Esophagus squamous epithelium (tissue), 5 donors: Measurements from ENCODE around the gene GLIPR2. TPM values are rescaled to one million over a fixed set of nuclear protein-coding genes. Genes with fewer than 3 reads are reported as not detected.

ENCODE experiments used
- DNase-seq: peaks from one replicate; lab custom pipeline; 2025; lab: John Stamatoyannopoulos, UW
- H3K27ac ChIP-seq, 4 donors: fragments of 200-600 bp; sonication (generic); one replicate each; pipeline ENCODE4 v1.5.1; 2016 to 2019; ENCODE audit warnings: mild to moderate bottlenecking in 1 of 4
- H3K27me3 ChIP-seq, 4 donors: fragments of 200-600 bp; sonication (generic); 1 replicate in 3 of 4; 2 replicates in 1 of 4; pipeline versions ENCODE4 v1.5.1 to v1.6.0; 2017 to 2021; ENCODE audit warnings: antibody characterized with exemption in 1 of 4
- H3K36me3 ChIP-seq, 3 donors: fragments of 200-600 bp; sonication (generic); one replicate each; pipeline ENCODE4 v1.5.1; 2016 to 2019
- H3K4me1 ChIP-seq, 3 donors: fragments of 200-600 bp; sonication (generic); one replicate each; pipeline ENCODE4 v1.5.1; 2017 to 2019
- H3K4me3 ChIP-seq, 4 donors: fragments of 200-600 bp; sonication (generic); 1 replicate in 3 of 4; 2 replicates in 1 of 4; pipeline ENCODE4 v1.5.1; 2016 to 2019; ENCODE audit warnings: mild to moderate bottlenecking in 2 of 4, moderate library complexity in 1 of 4
- H3K9me3 ChIP-seq, 3 donors: fragments of 200-600 bp; sonication (generic); one replicate each; pipeline ENCODE4 v1.5.1; 2016 to 2019
- POLR2A ChIP-seq, 4 donors: fragments of 450-650 bp; IDR thresholded peaks; one replicate each; pipeline ENCODE4 v1.6.1; 2017; ENCODE audit warnings: antibody characterized with exemption in 4 of 4, mild to moderate bottlenecking in 4 of 4, moderate library complexity in 3 of 4
- WGBS, 2 donors: methylation state at CpG; one replicate each; pipeline ENCODE4 v1.1.5; 2018; 5-methylcytosine and 5-hydroxymethylcytosine counted together
- intact Hi-C: fragments of 100-400 bp; cut with DNase I; formaldehyde crosslinking; loops from one replicate; pipeline ENCODE4 v1.15.0; 2022
- total RNA-seq, 4 donors: library from RNA; depleted of rRNA; stranded (reverse); fragments of >200 nt; gene quantifications; one replicate each; pipeline ENCODE4 v1.1.0, GENCODE V29; 2016
- TF ChIP-seq, protein P1 (sequence below), 6 experiments: fragments of 450-650 bp in 4 of 6; fragments of 200-600 bp in 2 of 6; sonication (generic) in 2 of 6; IDR thresholded peaks; one replicate each; pipeline ENCODE4 v1.5.1; 2016 to 2019; ENCODE audit warnings: antibody characterized with exemption in 6 of 6, mild to moderate bottlenecking in 4 of 6, moderate library complexity in 4 of 6
- donor health status: DM: yes; HTN: yes; CAD: no.

The GLIPR2 gene
- total RNA-seq, 4 donors from 2014 or later = 0.61 to 13.4 (median 6.0) TPM

DNA sequence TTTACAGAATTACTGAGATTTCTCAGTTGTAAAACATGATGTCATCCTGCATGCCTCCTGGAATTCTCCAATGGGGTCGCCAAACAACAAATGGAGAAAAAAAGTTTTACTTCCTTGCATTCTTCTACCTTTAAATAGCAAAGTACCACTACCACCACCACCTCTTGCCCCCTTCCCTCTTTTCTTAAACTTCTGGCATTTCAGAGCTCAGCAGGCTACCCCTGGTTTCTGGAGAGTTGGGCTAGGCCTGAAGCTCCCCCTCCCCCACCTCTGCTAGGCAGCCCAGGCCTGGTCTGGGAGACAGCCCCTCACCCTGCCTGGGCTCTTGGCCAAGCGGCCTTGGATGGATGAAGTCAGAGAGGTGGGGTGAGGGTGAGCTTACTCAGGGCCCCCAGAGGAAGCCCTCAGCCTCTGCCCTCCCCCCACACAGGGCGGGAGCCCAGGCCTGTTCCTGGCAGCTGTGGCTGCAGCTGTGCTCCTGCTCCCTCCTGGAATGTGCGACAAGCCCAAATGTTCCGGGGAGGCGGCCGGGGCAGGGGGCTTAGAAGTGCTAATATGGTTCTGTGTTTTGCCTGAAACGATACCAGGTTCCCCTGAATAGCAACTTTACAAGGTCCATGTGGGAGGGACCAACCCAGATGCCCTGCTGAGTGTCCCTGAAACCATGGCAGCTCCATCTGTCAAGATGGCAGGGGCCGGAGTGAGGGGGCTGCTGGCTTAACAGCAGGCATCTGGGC lies 26.7 kb downstream of the GLIPR2 start:
- Histone ChIP-seq H3K36me3 (no peaks in the 10 kb centered on the region), H3K9me3 (no peaks in the 10 kb centered on the region), H3K27me3 (peaks cover 0 to 11% (median 0%) of the 10 kb centered on the region in 4 donors), H3K4me3 (no peak overlapping the region), H3K4me1 (peaks cover 12 to 66% (median 28%) of the 10 kb centered on the region in 3 donors), H3K27ac (peak overlapping the region; percentile 39 to 88 (median 77))
- 31 to 50% methylated on average over 4 to 6 of the region's 9 CpGs for WGBS, 2 donors
- no peak for DNase-seq
- intact Hi-C loops = no loop called here
- no peak for TF ChIP-seq POLR2A (IDR thresholded peaks at IDR 0.05)
- TF ChIP-seq, protein P1, sequence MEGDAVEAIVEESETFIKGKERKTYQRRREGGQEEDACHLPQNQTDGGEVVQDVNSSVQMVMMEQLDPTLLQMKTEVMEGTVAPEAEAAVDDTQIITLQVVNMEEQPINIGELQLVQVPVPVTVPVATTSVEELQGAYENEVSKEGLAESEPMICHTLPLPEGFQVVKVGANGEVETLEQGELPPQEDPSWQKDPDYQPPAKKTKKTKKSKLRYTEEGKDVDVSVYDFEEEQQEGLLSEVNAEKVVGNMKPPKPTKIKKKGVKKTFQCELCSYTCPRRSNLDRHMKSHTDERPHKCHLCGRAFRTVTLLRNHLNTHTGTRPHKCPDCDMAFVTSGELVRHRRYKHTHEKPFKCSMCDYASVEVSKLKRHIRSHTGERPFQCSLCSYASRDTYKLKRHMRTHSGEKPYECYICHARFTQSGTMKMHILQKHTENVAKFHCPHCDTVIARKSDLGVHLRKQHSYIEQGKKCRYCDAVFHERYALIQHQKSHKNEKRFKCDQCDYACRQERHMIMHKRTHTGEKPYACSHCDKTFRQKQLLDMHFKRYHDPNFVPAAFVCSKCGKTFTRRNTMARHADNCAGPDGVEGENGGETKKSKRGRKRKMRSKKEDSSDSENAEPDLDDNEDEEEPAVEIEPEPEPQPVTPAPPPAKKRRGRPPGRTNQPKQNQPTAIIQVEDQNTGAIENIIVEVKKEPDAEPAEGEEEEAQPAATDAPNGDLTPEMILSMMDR (IDR thresholded peaks at IDR 0.05) = no peak

DNA sequence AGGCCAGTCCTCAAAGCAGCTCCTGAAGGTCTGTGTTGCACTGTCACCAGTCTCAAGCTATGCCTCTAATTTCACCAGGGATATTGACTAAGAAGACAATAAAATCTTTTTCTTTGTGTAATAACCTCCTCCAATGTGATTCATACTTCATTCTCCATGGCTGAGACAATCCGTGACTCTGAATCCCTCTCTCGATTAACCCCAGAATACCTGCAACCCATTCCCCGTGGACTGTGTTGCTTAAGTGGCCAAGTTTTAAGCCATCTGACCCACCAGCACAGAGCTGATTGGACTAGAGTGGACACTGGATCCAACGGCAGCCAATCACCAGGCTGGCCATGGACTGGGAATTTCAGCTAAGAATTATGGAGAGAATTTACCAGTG lies 27.2 kb downstream of the GLIPR2 start:
- TF ChIP-seq POLR2A (IDR thresholded peaks at IDR 0.05) = no peak
- TF ChIP-seq, protein P1 (IDR thresholded peaks at IDR 0.05) = no peak
- no peaks in the 10 kb centered on the region for H3K36me3 ChIP-seq
- intact Hi-C loops = no loop called here
- WGBS, 2 donors = 45 to 56% methylated on average over 3 to 4 of the region's 4 CpGs
- H3K4me3 ChIP-seq = no peak overlapping the region
- DNase-seq = no peak
- peak overlapping the region; percentile 39 to 88 (median 77) for H3K27ac ChIP-seq
- H3K4me1 ChIP-seq = peaks cover 9 to 61% (median 28%) of the 10 kb centered on the region in 3 donors
- H3K27me3 ChIP-seq = peaks cover 0 to 11% (median 0%) of the 10 kb centered on the region in 4 donors
- H3K9me3 ChIP-seq = no peaks in the 10 kb centered on the region

DNA sequence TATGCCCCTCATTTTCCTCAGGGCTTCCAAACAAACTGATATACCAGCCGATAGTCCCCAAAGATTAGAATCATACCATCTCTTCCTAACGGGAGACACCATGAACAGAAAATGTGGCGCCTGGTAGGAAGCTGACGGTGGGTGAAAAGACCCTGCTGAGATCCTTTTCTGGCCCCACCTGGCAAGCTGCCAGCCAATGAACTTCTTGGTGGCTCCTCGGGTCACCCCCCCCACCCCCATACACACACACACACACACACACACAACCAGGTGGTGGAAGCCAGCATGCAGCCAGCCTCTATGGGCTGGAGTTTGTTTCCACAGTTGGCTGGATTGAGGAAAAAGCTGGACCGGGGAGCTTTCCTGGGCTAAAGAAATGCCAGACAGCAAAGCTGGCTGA lies 27.8 kb downstream of the GLIPR2 start:
- peak overlapping the region in 3 of 4 donors; percentile 53 to 80 (median 74) for H3K27ac ChIP-seq
- intact Hi-C loops = no loop called here
- WGBS, 2 donors = 74 to 81% methylated on average over 6 of the region's 6 CpGs
- TF ChIP-seq, protein P1 (IDR thresholded peaks at IDR 0.05) = no peak
- no peak for TF ChIP-seq POLR2A (IDR thresholded peaks at IDR 0.05)
- H3K4me3 ChIP-seq = no peak overlapping the region
- DNase-seq = no peak
- no peaks in the 10 kb centered on the region for H3K9me3 ChIP-seq
- H3K4me1 ChIP-seq = peaks cover 7 to 55% (median 25%) of the 10 kb centered on the region in 3 donors
- H3K36me3 ChIP-seq = no peaks in the 10 kb centered on the region
- peaks cover 0 to 11% (median 0%) of the 10 kb centered on the region in 4 donors for H3K27me3 ChIP-seq

DNA sequence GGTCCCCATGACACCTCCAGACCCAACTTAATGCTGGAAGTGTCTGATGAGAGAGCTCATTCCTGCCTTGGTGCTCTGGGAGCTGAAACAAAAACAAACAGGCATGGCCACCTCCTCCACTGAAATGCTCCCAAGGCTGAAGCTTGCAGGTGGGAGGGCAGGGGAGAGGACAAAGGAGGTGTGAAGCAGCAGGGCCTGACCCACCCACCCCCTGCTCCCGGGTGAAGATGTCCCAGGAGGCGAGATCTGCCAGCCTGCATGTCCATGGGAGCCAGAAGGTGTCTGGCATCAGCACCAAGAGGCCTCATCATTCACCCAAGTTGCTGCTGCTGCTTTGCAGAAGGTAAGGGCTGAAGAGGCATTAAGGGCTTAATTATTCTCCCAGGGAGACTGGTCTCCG lies 28.5 kb downstream of the GLIPR2 start:
- 63 to 70% methylated on average over 1 to 2 of the region's 3 CpGs for WGBS, 2 donors
- peaks cover 7 to 49% (median 20%) of the 10 kb centered on the region in 3 donors for H3K4me1 ChIP-seq
- no peak for TF ChIP-seq POLR2A (IDR thresholded peaks at IDR 0.05)
- TF ChIP-seq, protein P1 (IDR thresholded peaks at IDR 0.05) = no peak
- intact Hi-C loops = no loop called here
- DNase-seq = no peak
- H3K27me3 ChIP-seq = peaks cover 0 to 11% (median 0%) of the 10 kb centered on the region in 4 donors
- no peaks in the 10 kb centered on the region for H3K9me3 ChIP-seq
- peak overlapping the region in 3 of 4 donors; percentile 53 to 80 (median 74) for H3K27ac ChIP-seq
- H3K36me3 ChIP-seq = no peaks in the 10 kb centered on the region
- no peak overlapping the region for H3K4me3 ChIP-seq

DNA sequence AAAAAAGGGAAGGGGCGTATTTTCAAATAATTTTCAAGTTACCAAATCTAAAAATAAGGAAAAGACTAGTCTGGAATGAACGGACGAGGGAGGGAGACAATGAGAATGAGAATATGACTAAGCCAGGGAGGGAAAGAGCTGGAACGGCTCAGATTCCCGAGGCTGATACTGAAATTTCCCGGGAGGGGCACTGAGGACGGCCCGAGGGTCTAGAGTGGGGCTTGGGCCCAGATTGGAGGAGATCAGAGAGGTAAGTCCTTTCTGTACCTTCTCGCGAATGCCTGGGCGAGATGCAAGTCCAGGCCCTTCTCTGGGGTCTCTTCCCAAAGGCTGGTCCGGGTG lies 29.3 kb downstream of the GLIPR2 start:
- Histone ChIP-seq H3K9me3 (no peaks in the 10 kb centered on the region), H3K27me3 (peaks cover 0 to 11% (median 0%) of the 10 kb centered on the region in 4 donors), H3K4me3 (peak overlapping the region; percentile 22 to 63 (median 52)), H3K4me1 (peaks cover 7 to 48% (median 20%) of the 10 kb centered on the region in 3 donors), H3K36me3 (no peaks in the 10 kb centered on the region), H3K27ac (peak overlapping the region; percentile 47 to 80 (median 72))
- WGBS, 2 donors = 9 to 31% methylated on average over 8 to 12 of the region's 12 CpGs
- intact Hi-C loops = loop anchor here (2.0 kb wide), 1 partner anchor 63 kb away; no protein-coding TSS in a partner anchor
- no peak for DNase-seq
- TF ChIP-seq POLR2A (IDR thresholded peaks at IDR 0.05) = no peak
- TF ChIP-seq, protein P1 (IDR thresholded peaks at IDR 0.05) = no peak
